ENCODE measurements around the gene NTNG1.

DNA sequence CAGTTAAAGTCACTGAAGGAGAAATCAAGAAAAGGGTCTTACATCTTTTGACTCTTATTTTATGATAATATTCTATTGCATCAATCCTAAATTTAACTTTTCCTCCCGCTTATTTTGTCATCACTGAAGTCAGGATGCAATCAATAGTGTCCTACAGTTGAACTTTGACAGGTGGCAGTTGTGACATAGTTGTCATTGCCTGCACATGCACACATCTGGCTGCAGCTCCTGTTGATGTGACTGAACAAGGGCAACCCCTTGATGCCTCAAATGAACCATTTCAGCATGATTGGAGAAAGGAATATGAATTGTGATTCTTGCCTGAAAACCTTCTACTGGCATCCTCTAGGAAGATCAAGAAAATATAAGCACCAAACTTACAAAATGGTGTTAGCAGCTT, 157.7 kb downstream of the NTNG1 start:
- TF ChIP-seq TARDBP (IDR thresholded peaks at IDR 0.05) (no peak), SP1 (IDR thresholded peaks at IDR 0.05) (no peak), FOXK2 (IDR thresholded peaks at IDR 0.05) (no peak), FOXM1 (IDR thresholded peaks at IDR 0.05; ENCODE audit: borderline replicate concordance) (no peak), FOXA1 (IDR thresholded peaks at IDR 0.05) (no peak), BHLHE40 (IDR thresholded peaks at IDR 0.05; ENCODE audit: borderline replicate concordance) (no peak), SUZ12 (IDR thresholded peaks at IDR 0.05) (no peak), ARNT (IDR thresholded peaks at IDR 0.05) (no peak), CTBP1 (IDR thresholded peaks at IDR 0.05; ENCODE audit: borderline replicate concordance) (no peak), ZNF384 (IDR thresholded peaks at IDR 0.05) (no peak), L3MBTL2 (conservative IDR thresholded peaks at IDR 0.05) (no peak), ELF4 (IDR thresholded peaks at IDR 0.05) (no peak)
- TF ChIP-seq, protein P1, sequence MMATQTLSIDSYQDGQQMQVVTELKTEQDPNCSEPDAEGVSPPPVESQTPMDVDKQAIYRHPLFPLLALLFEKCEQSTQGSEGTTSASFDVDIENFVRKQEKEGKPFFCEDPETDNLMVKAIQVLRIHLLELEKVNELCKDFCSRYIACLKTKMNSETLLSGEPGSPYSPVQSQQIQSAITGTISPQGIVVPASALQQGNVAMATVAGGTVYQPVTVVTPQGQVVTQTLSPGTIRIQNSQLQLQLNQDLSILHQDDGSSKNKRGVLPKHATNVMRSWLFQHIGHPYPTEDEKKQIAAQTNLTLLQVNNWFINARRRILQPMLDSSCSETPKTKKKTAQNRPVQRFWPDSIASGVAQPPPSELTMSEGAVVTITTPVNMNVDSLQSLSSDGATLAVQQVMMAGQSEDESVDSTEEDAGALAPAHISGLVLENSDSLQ (IDR thresholded peaks at IDR 0.05): no peak

Data from HEK293T (cell line).